ENCODE results near the gene ABCG1.
"Not testable (repeated sequence)": the region's sequence is repeated elsewhere in the genome, so short reads cannot be mapped to it uniquely, and the experiment has no call there.

Gene ABCG1

GRCh38 chr21:42292563-42293142 is 73.7 kb downstream of the ABCG1 start:
- not testable (repeated sequence) for DNase-seq

- DNase-seq: no peak
Measured at GRCh38 chr21:42293649-42294272, 74.8 kb downstream of the ABCG1 start.

- DNase-seq: no peak
Measured at GRCh38 chr21:42294273-42294880, 75.4 kb downstream of the ABCG1 start.

- no peak for DNase-seq
Measured at GRCh38 chr21:42295845-42296244, 76.9 kb downstream of the ABCG1 start.

- DNase-seq: no peak
Measured at GRCh38 chr21:42296501-42296900, 77.6 kb downstream of the ABCG1 start.

- no peak for DNase-seq
Measured at GRCh38 chr21:42297377-42297776, 78.4 kb downstream of the ABCG1 start.

GRCh38 chr21:42298237-42298636 is 79.3 kb downstream of the ABCG1 start:
- DNase-seq: no peak

GRCh38 chr21:42298657-42299056 is 79.7 kb downstream of the ABCG1 start:
- DNase-seq: no peak

GRCh38 chr21:42299324-42300044 is 80.5 kb downstream of the ABCG1 start:
- DNase-seq: no peak

GRCh38 chr21:42300045-42300583 is 81.2 kb downstream of the ABCG1 start:
- no peak for DNase-seq

- no peak for DNase-seq
Measured at GRCh38 chr21:42300956-42301355, 82.0 kb downstream of the ABCG1 start.

- DNase-seq: no peak
Measured at GRCh38 chr21:42301371-42302075, 82.6 kb downstream of the ABCG1 start.

GRCh38 chr21:42302076-42302650 is 83.2 kb downstream of the ABCG1 start:
- DNase-seq: no peak

- DNase-seq: no peak
Measured at GRCh38 chr21:42302794-42303193, 83.9 kb downstream of the ABCG1 start.

GRCh38 chr21:42303443-42303842 is 84.5 kb downstream of the ABCG1 start:
- no peak for DNase-seq

GRCh38 chr21:42304556-42305454 is 85.9 kb downstream of the ABCG1 start:
- no peak for DNase-seq

GRCh38 chr21:42305707-42306147 is 86.8 kb downstream of the ABCG1 start:
- no peak for DNase-seq

GRCh38 chr21:42306366-42307035 is 87.6 kb downstream of the ABCG1 start:
- DNase-seq: no peak

- DNase-seq: no peak
Measured at GRCh38 chr21:42307106-42307505, 88.2 kb downstream of the ABCG1 start.

- no peak for DNase-seq
Measured at GRCh38 chr21:42308161-42308913, 89.4 kb downstream of the ABCG1 start.

All from activated CD4-positive, alpha-beta T cell treated with anti-CD3 and anti-CD28 coated beads, Interleukin-2, amount 50 U/mL, for 1 hour (primary cell).